ENCODE results near the gene POFUT2.

DNA sequence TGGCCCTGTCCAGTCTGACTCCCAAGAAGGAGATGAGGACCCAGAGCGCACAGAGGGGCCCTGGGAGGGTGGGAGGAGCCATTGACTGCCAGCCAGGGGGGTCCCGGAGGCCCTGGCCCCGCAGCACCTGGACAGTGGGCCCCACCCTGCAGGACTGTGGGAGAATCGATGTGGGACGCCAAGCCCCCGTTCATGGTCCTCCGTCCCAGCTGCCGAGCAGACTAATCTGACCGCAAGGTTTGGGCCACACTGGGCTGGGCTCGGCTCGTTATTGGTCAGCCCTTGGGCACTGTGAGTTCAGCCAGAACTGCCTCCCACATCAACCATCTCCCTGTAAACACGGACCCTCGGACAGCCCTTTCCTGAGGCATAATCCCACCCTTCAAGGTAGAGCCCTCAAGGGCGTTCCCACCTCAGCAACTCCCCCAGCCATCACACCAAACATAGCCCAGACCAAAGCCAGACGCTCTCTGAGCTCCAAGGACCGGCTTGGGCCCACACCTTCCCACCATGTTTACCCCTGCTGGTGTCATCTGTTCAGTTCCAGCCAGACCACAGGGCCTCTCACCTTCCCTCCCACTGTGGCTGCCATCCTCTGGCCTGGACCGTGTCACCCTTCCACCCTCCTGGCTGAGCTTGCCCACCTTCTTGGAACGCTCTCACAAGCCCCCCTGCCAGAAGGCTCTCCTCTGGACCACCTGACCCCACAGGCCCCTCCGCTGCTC, 16.2 kb upstream of the POFUT2 start:
- TF ChIP-seq, protein P1, sequence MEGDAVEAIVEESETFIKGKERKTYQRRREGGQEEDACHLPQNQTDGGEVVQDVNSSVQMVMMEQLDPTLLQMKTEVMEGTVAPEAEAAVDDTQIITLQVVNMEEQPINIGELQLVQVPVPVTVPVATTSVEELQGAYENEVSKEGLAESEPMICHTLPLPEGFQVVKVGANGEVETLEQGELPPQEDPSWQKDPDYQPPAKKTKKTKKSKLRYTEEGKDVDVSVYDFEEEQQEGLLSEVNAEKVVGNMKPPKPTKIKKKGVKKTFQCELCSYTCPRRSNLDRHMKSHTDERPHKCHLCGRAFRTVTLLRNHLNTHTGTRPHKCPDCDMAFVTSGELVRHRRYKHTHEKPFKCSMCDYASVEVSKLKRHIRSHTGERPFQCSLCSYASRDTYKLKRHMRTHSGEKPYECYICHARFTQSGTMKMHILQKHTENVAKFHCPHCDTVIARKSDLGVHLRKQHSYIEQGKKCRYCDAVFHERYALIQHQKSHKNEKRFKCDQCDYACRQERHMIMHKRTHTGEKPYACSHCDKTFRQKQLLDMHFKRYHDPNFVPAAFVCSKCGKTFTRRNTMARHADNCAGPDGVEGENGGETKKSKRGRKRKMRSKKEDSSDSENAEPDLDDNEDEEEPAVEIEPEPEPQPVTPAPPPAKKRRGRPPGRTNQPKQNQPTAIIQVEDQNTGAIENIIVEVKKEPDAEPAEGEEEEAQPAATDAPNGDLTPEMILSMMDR (IDR thresholded peaks at IDR 0.05; ENCODE audit: low read length): no peak
- TF ChIP-seq EZH2 (IDR thresholded peaks at IDR 0.05; ENCODE audit: borderline replicate concordance, low read length): no peak

All from OCI-LY1 (cell line).